ENCODE measurements around the gene SPIRE2.
"Not testable (repeated sequence)": the region's sequence is repeated elsewhere in the genome, so short reads cannot be mapped to it uniquely, and the experiment has no call there.

Gene SPIRE2

DNA sequence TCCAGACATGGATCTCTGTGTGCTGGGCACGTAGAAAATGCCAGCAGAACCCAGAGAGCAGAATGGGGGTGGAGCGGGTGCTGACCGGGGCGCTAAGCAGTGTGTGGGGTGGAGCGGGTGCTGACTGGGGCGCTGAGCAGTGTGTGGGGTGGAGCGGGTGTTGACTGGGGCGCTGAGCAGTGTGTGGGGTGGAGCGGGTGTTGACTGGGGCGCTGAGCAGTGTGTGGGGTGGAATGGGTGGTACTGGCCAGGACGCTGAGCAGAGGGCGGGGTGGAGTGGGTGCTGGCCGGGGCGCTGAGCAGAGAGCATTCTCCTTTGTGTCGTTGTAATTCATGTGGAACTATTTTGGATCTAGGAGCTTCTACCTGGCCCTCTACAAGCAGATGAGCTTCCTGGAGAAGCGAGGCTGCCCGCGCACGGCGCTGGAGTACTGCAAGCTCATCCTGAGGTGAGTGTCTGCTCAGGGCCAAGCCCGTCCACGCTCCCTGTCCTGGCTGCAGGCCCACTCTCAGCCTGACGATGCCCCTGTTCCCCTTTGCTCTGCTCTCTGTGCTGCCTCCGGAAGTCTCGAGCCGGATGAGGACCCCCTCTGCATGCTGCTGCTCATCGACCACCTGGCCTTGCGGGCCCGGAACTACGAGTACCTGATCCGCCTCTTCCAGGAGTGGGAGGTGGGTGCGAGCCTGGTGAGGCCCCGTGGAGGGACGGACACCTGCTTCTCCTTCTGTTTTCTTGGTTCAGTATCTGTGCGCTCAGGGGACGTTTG, 70.1 kb downstream of the SPIRE2 start:
- DNase-seq = no peak

DNA sequence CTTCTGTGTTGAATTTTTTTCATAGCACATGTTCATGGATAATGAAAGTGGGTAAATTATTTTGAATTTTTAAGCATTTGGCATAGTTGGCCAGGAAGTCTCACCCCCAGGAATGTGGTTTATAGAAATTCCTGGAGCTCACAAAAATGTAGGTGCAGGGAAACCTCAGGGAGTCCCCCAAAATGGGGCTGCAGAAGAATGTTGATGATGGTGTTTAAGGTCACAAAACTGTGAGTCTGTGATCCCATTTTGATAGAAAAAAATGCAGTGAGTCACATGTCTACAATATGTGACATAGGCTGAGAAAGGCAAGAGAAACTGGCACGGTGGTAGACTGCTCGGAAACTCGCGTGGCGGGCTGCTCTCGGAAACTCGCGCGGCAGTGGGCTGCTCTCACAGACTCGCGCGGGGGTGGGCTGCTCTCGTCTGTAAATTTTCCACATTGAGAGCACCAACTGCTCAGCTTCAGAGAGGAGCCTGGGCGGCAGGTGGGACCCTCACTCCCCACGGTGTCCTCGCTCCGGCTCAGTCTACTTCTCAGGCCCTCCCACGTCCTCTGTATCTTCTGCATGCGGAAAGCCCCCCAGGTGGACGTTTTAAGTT, 71.7 kb downstream of the SPIRE2 start:
- DNase-seq = no peak

DNA sequence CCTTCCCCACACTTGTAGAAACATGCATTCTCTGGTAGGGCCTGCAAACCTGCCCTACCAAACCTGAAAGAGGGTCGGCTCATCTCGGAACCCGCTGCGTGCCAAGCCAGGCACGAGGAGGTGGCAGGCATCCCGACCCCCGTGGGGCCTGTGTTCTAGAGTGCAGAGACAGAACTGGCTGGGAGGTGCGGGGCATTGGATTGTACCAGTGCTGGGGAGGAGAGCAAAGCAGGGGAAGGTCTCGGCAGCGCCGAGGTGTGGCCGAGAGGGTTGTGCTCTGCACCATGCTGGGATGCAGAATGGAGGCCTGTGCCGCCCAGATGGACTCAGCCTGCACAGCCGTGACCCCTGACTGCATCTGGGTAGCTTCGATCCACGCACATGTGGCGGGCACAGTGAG, 72.6 kb downstream of the SPIRE2 start:
- DNase-seq = no peak

DNA sequence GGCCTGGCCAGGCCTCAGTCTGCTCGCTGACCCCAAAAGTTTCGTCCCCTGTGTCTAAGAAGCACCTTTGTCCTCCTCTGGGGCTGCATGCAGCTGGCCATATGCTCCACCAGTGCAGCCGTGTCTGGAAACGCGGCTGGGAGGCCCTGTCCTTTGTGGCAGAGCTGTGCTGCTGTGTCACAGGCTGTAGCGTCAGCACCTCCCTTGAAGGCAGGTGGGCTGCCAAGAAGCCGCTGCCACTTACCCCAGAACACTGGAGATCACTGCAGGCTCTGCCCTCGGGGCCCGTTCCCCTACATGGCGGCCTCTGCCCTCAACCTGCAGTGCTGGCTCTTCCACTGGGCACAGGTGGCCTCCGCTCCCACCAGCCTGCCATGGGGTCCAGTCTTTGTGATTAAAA, 74.7 kb downstream of the SPIRE2 start:
- no peak for DNase-seq

DNA sequence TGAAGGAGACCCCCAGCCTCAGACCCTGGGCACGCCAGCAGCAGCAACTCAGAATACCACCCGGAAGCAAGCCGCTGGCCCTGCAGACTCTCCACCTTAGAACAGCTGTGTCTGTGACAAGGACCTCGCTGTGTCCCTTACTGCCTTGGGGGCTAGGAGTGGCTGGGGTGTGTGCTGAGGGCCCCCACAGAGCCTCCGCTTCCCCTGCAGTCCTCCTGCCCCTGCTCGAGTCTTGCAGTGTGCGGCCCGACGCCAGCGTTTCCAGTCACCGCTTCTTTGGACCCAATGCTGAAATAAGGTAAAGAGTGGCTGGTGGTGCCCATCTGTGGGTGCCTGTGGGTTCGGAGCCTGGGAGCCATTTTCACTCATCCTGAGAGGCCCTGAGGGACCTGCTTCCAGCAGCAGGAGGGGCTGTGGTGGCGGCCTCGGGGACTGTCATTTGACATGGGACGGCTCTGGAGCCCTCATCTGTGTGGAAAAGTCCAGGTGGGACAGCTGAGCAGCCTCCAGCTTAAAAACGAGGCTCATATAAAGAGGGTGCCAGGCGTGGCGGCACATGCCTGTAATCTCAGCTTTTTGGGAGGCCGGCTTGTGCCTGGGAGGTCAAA, 75.7 kb downstream of the SPIRE2 start:
- DNase-seq = no peak

DNA sequence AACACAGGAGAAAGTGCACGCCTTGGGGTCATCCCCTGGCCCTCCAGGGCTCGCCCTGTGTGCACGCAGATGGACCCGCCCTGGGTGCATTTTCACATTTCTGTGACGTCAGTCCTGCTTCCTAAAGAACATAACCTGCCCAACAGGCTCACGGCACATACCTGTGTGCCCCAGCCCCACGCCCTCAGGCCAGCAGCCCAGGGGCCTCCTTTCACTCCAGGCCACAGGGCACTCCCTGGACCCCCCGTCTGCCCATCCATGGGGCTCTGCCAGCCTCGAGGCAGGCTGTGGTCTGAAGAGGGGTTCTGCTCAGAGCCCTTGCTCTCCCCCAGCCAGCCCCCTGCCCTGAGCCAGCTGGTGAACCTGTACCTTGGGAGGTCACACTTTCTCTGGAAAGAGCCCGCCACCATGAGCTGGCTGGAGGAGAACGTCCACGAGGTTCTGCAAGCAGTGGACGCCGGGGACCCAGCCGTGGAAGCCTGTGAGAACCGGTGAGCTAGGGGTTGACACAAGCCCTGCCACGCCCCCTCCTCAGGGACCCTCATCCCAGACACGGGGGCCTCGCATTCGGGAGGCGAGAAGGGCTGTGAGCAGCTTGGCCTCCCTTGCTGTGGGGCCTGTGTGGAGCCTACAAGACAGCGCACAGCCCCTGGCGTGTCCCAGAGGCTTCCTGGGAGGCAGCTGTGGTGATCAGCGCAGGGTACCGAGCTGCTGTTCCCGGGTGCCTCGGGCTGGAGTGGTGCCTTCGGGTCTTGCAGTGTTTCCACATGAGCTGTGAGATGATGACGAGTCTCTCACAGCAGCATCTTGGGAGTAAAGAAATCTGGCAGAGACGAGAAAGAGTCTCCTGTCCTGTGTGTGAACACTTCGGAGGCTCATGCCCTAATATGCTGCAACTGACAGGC, 76.6 kb downstream of the SPIRE2 start:
- DNase-seq = no peak

DNA sequence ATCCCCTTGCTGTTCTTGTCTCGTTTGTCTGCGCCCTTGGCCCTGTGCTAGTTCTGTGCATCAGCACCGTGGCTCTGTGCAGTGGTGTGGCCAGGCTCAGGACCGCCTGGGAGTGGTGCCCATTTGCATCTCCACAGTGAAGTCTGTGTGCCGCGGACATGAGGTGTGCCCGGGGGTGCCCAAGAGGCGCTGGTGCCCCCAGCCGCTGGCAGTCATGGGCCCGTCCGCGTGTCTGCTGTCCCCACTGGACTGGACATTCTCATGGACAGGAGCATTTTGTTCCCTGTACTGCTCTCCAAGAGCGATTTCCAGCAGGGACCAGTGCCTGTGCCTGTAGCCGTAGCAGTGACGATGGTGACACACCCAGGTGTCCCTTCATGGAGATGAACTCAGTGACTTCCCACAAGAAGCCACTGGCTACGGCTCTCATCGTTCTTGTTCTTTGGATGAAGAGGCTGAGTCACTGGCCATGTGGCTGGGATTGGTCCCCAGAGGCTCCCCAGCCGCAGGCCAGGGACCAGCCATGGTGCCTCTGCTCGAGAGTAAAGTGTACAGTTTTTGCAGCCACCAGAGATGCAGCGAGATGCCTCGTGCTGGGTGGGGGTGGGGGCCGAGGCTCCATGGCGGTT, 77.3 kb downstream of the SPIRE2 start:
- no peak for DNase-seq

DNA sequence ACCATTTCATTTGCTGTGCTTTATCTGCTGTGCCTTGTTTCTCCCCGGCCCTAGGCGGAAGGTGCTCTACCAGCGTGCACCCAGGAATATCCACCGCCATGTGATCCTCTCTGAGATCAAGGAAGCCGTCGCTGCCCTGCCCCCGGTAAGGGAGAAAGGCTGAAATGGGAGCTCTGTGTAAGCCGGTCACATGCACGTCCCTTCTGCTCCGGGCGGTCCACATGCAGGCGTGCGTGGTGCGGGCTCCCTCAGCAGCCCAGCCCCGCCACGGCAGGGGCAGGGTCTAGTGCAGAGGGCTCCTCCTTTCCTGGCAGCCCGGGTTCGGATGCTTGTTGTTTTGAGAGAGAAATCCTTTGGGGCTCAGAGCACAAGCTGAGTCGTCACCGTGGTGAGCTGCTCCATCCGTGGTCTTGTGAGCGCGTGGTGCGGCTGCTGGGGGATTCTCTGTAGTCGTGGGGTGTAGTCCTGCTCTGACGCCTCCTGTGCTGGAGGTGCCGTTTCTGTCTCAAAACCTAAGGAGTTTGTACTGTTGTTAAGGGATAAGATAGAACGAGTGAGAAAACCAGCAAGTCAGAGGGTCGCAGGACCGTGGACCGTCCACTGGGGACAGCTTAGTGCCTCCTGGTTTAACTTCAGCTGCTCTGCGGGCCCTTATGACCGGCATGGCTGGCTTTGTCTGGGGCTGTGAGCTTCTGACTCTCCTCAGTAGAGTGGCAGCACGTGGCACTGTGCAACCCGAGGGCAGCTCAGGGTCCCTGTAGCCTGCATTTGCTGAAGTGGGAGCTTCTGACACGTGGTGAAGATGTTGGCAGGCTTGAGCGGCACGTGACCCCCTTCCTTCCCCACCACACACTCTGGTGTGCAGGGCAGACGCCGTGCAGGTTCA, 78.1 kb downstream of the SPIRE2 start:
- DNase-seq = no peak

DNA sequence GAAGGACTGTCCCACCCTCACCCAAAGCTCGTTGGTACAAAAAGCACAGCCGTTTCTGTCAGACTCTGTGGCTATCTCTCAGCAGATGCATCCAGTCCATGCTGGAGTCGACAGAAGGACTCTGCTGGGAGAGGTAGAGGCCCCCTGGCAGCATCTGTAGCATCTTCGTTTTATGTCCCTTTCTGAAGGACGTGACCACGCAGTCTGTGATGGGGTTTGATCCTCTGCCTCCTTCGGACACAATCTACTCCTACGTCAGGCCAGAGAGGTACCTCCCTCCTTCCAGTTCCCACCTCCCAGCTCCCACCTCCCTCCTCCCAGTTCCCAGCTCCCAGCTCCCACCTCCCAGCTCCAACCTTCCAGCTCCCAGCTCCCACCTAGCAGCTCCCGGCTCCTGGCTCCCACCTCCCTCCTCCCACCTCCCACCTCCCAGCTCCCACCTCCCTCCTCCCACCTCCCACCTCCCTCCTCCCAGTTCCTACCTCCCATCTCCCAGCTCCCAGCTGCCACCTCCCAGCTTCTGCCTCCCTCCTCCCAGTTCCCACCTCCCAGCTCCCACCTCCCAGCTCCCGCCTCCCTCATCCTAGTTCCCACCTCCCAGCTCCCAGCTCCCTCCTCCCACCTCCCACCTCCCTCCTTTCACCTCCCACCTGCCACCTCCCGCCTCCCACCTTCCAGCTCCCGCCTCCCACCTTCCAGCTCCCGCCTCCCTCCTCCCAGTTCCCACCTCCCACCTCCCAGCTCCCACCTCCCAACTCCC, 79.0 kb downstream of the SPIRE2 start:
- DNase-seq = no peak

DNA sequence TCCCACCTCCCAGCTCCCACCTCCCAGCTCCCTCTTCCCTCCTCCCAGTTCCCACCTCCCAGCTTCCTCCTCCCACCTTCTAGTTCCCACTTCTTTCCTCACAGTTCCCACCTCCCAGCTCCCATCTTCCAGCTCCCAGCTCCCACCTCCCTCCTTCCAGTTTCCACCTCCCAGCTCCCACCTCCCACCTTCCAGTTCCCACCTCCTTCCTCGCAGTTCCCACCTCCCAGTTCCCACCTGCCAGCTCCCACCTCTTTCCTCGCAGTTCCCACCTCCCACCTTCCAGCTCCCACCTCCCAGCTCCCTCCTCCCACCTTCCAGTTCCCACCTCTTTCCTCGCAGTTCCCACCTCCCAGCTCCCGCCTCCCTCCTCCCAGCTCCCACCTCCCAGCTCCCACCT, 80.0 kb downstream of the SPIRE2 start:
- no peak for DNase-seq

DNA sequence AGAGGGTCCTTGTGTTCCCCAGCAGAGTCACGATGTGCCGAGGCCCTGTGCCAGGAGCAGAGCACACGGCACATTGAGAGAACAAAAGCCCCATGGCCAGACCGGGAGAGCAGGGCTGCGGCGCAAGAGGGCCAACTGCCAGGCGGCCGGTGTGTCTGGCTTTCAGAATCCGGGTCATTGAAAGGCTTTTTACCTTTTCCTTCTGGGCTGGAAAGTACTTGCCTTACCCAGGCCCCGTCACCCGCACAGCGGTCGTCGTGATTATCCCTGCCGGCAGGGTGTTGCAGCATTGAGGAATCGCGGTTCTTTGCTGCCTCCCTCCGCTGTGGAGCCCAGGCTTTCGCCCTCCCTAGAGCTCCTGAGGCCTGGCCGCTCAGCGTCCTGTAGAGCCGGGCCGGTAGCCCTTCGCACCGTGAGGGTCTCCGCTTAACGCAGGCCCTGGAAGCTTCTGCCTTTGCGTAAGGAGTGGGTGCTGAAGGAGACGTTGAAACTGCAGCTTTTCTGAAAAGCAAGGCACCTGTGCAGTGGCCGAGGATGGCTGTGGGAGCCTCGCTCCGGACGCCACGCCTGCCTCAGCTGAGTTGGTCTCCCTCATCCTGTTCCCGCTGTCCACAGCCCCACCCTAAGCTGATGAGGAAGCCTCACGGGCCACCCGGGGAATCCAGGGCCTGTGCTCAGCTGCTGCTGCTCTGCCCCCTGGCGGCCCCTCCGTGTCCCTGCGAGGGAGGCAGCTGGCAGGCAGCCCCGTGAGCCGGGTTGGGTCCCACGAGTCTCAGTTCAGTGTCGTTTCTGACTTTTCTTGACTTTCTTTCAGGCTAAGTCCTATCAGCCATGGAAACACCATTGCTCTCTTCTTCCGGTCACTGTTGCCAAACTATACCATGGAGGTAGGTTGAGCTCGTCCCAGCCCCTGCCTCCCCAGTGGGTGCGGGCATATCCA, 81.8 kb downstream of the SPIRE2 start:
- DNase-seq = no peak

DNA sequence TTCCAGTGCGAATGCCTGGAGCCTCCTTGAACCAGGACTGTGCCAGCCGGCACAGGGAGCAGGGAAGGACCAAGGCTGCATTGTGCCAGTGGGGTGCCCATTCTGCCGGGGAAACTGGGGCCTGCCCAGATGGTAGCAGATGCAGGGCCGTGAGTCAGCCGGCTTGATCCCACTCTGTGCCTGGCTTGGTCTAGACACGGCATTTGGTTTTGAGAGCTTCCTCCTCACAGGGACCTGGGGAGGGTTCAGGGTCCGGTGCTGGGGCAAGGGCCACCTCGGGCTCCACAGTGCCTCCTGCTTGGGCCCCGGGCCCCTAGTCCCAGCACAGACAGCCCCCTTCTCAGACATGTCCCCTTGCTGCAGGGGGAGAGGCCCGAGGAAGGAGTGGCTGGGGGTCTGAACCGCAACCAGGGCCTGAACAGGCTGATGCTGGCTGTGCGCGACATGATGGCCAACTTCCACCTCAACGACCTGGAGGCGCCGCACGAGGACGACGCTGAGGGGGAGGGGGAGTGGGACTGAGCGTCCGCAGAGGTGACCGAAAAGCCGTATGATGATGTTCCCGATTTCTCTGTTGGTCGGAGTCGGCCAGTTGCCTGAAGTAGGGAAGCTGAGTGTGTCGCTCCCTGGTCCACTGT, 82.6 kb downstream of the SPIRE2 start:
- no peak for DNase-seq

DNA sequence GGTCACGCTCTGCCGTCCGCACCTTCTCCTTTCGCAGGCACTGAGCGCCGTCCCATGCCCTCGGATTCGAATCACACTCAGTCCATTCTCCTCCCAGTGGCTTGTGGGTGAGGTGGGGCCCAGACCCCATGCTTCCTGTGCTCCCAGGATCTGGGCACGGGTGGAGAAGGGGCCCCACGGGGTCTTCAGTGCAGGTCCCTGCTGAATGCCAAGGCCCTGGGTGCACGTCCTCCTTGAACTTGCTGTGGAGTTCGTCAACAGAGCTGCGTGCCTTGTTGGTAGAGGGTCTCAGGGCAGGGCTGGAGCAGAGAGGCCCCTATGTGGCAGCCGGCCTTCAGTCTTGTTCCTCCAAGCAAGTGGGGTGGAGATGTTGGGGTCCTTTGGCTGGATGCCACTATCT, 83.1 kb downstream of the SPIRE2 start:
- DNase-seq = no peak

DNA sequence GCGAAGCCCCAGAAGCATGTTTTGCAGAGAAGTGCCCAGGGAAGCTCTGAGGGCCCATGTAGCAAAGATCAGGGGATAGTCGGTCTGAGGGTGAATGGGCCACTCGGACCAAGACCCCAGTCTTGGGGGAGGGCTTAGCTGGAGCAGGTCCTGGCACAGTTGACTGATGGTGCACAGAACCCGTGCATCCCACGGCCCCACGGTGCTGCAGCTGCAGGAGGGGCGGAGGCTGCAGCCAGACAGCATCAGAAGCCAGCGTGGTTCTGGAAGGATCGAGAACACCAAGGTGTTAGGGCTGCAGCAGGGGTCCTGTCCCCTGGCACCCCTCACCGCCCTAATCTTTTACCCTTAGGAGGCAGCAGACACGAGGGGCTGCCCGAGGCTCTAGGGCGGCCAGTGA, 83.9 kb downstream of the SPIRE2 start:
- DNase-seq = no peak

DNA sequence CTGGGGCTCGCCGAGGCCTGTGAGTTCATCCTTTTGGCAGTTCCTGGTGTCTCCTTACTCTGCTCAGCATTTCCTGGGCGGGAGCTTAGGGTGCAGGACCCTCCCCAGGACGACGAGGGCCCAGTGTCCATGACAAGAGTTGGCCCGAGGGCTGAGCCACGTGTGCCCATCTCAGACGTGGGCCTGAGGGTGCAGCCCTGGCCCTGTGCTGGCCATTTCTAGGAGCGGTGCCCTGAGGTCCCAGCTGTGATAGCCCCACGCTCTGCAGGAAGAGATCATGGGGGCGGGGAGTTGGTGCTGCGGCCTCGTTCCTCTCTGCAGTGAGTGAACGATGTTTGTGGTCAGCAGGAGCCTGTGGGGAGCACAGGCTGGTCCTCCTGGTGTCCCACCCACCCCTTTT, 84.4 kb downstream of the SPIRE2 start:
- DNase-seq = no peak

DNA sequence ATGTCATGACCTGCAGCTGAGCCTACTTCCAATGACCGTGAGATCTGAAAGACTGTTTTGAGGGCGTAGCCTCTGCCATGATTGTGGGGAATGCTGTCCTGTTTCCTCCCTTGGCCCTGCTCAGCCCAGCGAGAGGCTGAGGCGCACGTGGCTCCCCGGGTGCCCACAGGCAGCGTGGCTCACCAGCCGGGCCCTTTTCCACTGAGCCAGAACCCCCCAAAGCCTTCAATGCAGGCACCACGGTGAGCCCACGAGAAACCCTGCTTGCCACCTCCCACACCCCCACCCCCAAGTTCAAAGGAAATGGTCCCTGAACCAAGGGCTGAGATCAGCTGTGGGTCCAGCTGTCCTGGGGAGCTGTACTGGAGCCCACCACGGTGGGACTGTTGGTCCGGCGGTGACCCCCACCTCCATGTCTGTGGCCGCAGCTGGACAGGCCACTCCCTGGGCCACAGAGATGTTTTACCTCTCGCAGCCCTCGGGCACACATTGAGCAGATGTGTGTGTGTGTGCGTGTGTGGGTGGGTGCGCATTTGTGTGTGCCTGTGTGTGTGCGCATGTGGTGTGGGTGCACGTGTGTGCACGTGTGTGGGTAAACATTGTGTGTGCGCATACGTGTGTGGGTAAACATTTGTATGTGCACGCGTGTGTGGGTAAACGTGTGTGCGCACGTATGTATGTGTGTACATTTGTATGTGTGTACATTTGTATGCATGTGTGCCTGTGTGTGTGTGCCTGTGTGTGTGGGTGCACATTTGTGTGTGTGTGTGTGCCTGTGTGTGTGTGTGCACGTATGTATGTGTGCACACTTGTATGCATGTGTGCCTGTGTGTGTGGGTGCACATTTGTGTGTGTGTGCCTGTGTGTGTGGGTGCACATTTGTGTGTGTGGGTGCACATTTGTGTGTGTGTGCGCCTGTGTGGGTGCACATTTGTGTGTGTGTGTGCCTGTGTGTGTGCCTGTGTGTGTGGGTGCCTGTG, 85.4 kb downstream of the SPIRE2 start:
- DNase-seq = no peak

DNA sequence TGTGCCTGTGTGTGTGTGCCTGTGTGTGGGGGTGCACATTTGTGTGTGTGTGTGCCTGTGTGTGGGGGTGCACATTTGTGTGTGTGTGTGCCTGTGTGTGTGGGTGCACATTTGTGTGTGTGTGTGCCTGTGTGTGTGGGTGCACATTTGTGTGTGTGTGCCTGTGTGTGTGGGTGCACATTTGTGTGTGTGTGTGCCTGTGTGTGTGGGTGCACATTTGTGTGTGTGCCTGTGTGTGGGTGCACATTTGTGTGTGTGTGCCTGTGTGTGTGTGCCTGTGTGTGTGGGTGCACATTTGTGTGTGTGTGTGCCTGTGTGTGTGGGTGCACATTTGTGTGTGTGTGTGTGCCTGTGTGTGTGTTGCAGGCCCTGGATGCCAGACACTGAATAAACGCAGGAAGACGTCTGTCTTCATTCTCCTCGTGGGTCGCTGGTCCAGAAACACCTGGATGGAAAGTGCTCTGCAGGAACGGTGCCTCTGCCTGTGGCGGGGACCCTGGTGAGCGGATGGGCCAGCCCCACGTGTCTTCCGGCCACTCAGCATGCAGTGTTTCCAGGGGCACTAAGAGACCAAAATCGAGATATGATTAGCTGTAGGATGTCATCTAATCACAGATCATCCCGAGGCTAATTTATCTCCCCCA, 86.5 kb downstream of the SPIRE2 start:
- not testable (repeated sequence) for DNase-seq
